GM13976 (cell line): ENCODE measurements around the gene ETS1.

ENCODE experiments used
- DNase-seq: peaks from one replicate; pipeline ENCODE4 v3.0.0; 2012; ENCODE audit warnings: low spot score
- CTCF ChIP-seq: IDR thresholded peaks from 2 replicates; pipeline ENCODE4 v1.5.1; 2012; ENCODE audit warnings: borderline replicate concordance, mild to moderate bottlenecking; ENCODE audit not compliant: insufficient read depth; ENCODE audit errors: extremely low read depth, missing control alignments, control extremely low read depth
- in situ Hi-C: fragments of 300-500 bp; cut with MboI; formaldehyde crosslinking; loops from one replicate; pipeline ENCODE4 v1.12.0; 2022; ENCODE audit warnings: low sequenced_read_pairs, mixed read lengths, inconsistent platforms; ENCODE audit not compliant: unreplicated experiment

ETS1 gene

DNA sequence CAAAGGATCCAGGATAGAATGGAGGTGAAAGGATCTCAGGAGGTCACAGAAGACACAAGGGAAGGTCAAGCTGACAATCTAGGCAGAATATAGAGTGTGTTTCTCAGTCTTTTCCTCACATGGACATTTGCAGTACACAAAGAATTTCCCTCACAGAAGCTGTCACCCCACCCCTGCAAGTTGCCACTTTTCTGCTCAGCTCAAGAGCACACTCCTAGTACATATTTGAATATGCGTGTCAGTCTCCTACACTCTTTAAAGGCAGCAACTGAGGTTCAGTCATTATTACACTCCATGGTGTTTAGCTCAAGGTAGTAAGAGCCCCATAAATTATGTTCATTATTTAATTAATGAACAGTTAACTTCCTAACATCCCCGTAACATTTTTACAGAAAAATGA is 59.1 kb downstream of the ETS1 start:
- no peak for DNase-seq
- no peak for TF ChIP-seq CTCF
- in situ Hi-C loops: loop anchor here (10.0 kb wide), 1 partner anchor 97 kb away; no protein-coding TSS in a partner anchor

- DNase-seq: no peak
- in situ Hi-C loops: loop anchor here (10.0 kb wide), 1 partner anchor 98 kb away; no protein-coding TSS in a partner anchor
- no peak for TF ChIP-seq CTCF
Measured at GRCh38 chr11:128527046-128527445, 60.3 kb downstream of the ETS1 start.

GRCh38 chr11:128525411-128526243 is 61.7 kb downstream of the ETS1 start:
- TF ChIP-seq CTCF: no peak
- no peak for DNase-seq
- in situ Hi-C loops: loop anchor here (10.0 kb wide), 1 partner anchor 99 kb away; no protein-coding TSS in a partner anchor

- no peak for DNase-seq
- in situ Hi-C loops: loop anchor here (10.0 kb wide), 1 partner anchor 101 kb away; no protein-coding TSS in a partner anchor
- no peak for TF ChIP-seq CTCF
Measured at GRCh38 chr11:128524172-128524571, 63.2 kb downstream of the ETS1 start.

DNA sequence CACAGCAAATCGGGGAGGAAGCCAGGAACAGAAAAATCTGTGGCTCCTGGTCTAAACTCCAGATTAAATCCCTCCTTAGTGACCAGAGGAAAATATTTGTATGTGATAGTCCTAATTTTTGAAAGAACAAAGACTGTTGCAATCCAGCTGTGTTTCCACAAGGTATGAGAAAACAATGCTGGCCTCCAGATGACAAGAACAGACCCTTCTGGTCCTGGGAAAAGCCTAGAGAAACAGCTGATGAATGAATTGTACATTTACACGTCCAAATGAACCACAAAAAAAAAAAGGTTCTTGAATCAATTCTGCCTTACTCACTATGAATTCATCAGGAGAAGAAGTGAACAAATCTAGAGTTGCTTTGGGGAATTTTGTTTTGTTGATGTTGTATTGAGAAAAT is 63.7 kb downstream of the ETS1 start:
- in situ Hi-C loops: loop anchor here (10.0 kb wide), 1 partner anchor 101 kb away; no protein-coding TSS in a partner anchor
- DNase-seq: no peak
- TF ChIP-seq CTCF: no peak

DNA sequence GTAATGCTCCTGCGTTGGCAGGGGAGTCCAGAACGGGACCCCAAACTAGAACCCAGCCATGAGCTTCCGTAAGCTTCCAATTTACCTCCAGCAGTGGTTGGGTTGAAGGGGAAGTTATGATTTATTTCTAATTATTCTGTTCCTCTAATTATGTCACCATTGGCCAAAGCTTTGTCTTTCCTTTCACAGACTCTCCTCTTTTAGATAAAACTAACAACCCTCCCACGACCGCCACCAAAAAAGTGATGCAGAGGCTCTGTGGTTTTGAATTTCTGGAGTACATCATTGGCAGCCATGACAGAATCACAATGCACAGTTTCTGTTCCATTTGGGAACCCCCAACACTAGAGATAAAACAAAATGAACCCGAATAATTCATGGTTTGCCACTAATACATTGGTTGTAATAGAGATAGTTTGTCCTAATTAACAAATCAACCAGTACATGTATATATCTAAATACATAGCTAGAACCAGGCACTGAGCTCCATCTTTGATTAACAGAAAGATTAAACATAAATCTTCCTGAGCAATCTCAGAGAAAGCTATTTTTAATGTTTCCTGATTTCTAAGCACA is 64.3 kb downstream of the ETS1 start:
- in situ Hi-C loops: loop anchor here (10.0 kb wide), 1 partner anchor 102 kb away; no protein-coding TSS in a partner anchor
- peak; percentile 48 for DNase-seq
- TF ChIP-seq CTCF: no peak
